ENCODE data around the gene SAMD4B. TPM values are rescaled to one million over a fixed set of nuclear protein-coding genes. Genes with fewer than 3 reads are reported as not detected.

Gene SAMD4B
- total and polyA plus RNA-seq, 9 of the 15 experiments (the other 6 are each of a cell fraction or from before 2014, with no cell fraction given): 3.4 to 90.5 (median 38.0) TPM

DNA sequence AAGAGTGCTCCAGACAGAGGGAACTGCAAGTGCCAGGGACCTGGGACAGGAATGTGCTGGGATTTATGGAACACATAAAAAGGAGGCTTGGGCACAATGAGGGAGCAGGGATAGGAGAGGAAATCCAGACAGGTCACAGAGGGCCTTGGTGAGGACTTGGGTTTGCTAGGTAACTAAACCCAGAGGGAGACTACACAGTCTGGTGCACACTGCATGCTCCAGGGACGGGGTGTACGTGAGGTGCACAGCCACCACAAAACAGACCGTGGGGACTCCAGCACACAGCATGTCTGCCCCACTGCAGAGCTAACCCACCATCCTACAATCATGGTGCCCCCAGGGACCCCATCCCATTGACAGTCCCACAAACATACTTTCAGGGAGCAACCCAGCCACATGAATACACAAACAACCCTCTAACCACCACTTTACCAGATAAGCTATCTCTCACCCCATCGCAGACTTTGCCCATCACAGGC, 58.9 kb downstream of the SAMD4B start (continued):
- TF ChIP-seq HMBOX1 (IDR thresholded peaks at IDR 0.05): peak; percentile 62; the same call in 1 of the 2 replicates
- peak; percentile 59 for TF ChIP-seq GATA2 (CRISPR knock-in tag; IDR thresholded peaks at IDR 0.05)
- peak; percentile 53; the same call in 1 of the 2 replicates for TF ChIP-seq NFE2 (IDR thresholded peaks at IDR 0.05; ENCODE audit: low read depth)
- no peak for TF ChIP-seq GATAD2A (IDR thresholded peaks at IDR 0.05)
- TF ChIP-seq RCOR1 (IDR thresholded peaks at IDR 0.05; ENCODE audit: borderline replicate concordance in 1 of 2, low read depth in 2 of 2, low read length in 2 of 2): peak in 1 of 2 experiments; percentile 68; a peak in 2 of 4 replicates
- no peak for TF ChIP-seq ETV6 (IDR thresholded peaks at IDR 0.05; ENCODE audit: borderline replicate concordance in 1 of 2, low read depth in 2 of 2, low read length in 1 of 2)
- TF ChIP-seq ETV6 (CRISPR knock-in tag; IDR thresholded peaks at IDR 0.05; ENCODE audit: borderline replicate concordance): no peak
- no peak for TF ChIP-seq ZNF584 (CRISPR knock-in tag; IDR thresholded peaks at IDR 0.05; ENCODE audit: low read depth)
- no peak for TF ChIP-seq ZNF75A (CRISPR knock-in tag; IDR thresholded peaks at IDR 0.05)
- TF ChIP-seq, protein P1, sequence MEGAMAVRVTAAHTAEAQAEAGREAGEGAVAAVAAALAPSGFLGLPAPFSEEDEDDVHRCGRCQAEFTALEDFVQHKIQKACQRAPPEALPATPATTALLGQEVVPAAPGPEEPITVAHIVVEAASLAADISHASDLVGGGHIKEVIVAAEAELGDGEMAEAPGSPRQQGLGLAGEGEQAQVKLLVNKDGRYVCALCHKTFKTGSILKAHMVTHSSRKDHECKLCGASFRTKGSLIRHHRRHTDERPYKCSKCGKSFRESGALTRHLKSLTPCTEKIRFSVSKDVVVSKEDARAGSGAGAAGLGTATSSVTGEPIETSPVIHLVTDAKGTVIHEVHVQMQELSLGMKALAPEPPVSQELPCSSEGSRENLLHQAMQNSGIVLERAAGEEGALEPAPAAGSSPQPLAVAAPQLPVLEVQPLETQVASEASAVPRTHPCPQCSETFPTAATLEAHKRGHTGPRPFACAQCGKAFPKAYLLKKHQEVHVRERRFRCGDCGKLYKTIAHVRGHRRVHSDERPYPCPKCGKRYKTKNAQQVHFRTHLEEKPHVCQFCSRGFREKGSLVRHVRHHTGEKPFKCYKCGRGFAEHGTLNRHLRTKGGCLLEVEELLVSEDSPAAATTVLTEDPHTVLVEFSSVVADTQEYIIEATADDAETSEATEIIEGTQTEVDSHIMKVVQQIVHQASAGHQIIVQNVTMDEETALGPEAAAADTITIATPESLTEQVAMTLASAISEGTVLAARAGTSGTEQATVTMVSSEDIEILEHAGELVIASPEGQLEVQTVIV (CRISPR knock-in tag; IDR thresholded peaks at IDR 0.05; ENCODE audit: borderline replicate concordance): no peak
- no peak for TF ChIP-seq PRDM10 (IDR thresholded peaks at IDR 0.05; ENCODE audit: partially characterized antibody)
- no peak for TF ChIP-seq ARNT (IDR thresholded peaks at IDR 0.05)
- TF ChIP-seq CREB3 (tag; conservative IDR thresholded peaks at IDR 0.05; ENCODE audit: low read depth): no peak
- TF ChIP-seq NEUROD1 (IDR thresholded peaks at IDR 0.05; ENCODE audit: borderline replicate concordance, low read depth, low read length, partially characterized antibody): no peak
- TF ChIP-seq, protein P2, sequence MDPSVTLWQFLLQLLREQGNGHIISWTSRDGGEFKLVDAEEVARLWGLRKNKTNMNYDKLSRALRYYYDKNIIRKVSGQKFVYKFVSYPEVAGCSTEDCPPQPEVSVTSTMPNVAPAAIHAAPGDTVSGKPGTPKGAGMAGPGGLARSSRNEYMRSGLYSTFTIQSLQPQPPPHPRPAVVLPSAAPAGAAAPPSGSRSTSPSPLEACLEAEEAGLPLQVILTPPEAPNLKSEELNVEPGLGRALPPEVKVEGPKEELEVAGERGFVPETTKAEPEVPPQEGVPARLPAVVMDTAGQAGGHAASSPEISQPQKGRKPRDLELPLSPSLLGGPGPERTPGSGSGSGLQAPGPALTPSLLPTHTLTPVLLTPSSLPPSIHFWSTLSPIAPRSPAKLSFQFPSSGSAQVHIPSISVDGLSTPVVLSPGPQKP (CRISPR knock-in tag; IDR thresholded peaks at IDR 0.05): no peak
- TF ChIP-seq, protein P3, sequence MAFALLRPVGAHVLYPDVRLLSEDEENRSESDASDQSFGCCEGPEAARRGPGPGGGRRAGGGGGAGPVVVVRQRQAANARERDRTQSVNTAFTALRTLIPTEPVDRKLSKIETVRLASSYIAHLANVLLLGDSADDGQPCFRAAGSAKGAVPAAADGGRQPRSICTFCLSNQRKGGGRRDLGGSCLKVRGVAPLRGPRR (CRISPR knock-in tag; IDR thresholded peaks at IDR 0.05): no peak
- TF ChIP-seq USF1 (CRISPR knock-in tag; IDR thresholded peaks at IDR 0.05): no peak

All from K562 (cell line).